NCI-H1417 treated with DMSO at 0.1 percent for 48 hours (cell line): ENCODE data around the gene ADAMTS8.

Source experiments
- DNase-seq: peaks from one replicate; lab custom pipeline; 2025; lab: John Stamatoyannopoulos, UW

ADAMTS8 gene, protein sequence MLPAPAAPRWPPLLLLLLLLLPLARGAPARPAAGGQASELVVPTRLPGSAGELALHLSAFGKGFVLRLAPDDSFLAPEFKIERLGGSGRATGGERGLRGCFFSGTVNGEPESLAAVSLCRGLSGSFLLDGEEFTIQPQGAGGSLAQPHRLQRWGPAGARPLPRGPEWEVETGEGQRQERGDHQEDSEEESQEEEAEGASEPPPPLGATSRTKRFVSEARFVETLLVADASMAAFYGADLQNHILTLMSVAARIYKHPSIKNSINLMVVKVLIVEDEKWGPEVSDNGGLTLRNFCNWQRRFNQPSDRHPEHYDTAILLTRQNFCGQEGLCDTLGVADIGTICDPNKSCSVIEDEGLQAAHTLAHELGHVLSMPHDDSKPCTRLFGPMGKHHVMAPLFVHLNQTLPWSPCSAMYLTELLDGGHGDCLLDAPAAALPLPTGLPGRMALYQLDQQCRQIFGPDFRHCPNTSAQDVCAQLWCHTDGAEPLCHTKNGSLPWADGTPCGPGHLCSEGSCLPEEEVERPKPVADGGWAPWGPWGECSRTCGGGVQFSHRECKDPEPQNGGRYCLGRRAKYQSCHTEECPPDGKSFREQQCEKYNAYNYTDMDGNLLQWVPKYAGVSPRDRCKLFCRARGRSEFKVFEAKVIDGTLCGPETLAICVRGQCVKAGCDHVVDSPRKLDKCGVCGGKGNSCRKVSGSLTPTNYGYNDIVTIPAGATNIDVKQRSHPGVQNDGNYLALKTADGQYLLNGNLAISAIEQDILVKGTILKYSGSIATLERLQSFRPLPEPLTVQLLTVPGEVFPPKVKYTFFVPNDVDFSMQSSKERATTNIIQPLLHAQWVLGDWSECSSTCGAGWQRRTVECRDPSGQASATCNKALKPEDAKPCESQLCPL

DNA sequence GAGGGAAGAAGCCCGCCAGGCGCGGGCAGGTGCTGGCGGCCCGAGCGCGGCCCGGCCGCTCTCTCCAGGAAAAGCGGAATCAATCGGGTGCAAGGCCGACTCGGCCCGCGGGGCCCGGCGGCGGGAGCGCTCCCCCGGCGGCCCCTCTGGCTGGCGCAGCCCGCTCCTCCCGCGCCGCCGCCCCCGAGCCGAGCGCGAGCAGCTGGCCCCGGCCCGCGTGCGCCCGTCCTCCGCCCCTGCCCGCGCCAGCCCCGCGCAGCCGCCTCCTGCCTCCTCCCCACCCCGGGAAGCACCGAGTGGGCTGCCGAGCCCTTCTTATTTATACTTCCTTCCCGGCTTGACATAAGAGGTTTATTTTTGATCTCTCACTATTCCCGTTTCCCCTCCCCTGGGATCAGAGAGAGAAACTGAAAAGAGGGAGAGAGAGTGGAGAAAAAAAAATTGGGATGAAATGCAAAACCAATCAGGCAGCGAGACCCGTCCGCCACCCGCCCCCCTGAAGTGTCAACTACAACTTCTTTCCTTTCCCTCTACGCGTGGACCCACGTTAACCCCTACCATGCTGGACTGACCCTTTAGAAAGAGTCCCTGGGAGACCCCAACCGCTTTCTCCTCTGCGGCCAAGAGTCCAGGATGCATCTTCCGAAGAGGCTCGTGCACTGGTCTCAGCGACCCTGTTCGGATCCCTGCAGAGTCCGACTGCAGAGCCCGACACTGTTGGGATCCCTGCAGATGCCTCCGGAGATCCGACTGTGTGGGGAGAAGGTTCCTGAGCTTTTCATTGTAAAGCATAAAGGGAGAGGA is at the start of gene ADAMTS8:
ADAMTS8 (minus strand) TSS at position 294 of the 804 bp plus-strand sequence. CDS start 323 bp downstream, outside the sequence.
- DNase-seq, result no peak

DNA sequence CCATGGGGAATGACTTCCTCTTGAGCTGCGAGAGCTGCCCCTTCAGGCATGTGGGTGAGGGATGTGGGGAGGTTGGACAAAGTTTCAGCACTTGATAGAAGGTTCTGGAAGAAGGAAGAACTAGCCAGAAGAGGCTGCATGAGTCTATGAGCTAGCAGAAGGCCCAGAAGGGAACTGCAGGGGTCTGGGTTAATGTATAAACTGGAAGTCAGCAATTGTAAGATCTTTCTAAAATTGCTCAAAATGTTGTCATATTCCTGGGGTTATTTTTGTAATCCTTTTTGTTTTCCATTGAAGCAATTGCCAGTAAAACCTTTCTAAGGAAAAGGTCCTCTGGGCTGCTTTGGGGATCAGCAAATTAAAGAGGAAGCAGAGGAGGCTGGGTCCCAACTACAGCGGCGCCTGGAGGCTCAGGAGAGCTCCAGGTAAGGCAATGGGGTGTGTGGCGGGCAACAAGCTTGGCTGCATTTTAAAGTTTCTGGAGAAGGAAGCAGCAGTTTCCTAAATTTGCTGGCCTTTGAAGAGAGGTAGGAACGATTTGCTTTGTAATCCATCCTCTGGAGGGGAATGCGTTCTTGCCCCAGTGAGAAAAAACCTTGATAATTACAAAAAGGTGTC is 49.3 kb upstream of the ADAMTS8 start:
- DNase-seq, result no peak

DNA sequence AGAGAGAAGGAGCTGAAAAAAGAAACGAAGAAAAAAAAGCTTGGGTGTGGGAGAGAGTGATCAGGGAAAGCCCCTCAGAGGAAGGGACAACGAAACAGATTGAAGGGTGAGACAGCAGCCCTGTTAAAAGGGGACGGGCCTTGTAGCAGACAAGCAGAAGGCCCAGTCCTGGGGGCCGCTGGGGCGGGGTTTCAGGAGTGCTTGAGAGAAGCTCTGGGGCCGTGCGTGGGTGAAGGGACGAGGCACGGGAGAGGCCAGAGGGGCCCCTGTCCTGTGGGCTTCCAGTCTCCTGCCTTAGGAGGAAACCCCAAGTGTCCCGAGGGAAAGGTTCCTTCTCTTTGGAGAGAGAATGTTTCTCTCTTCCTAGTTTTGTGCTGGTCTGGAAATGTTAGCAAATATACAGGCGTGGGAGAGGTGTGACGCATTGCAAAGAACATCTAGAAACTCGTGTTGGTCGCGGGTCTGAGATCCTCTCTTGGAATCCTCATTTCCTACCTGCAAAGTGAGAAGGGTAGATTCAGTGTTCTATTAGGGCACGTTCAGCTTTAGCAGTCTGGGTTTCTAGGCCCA is 48.6 kb upstream of the ADAMTS8 start:
- DNase-seq, result no peak

DNA sequence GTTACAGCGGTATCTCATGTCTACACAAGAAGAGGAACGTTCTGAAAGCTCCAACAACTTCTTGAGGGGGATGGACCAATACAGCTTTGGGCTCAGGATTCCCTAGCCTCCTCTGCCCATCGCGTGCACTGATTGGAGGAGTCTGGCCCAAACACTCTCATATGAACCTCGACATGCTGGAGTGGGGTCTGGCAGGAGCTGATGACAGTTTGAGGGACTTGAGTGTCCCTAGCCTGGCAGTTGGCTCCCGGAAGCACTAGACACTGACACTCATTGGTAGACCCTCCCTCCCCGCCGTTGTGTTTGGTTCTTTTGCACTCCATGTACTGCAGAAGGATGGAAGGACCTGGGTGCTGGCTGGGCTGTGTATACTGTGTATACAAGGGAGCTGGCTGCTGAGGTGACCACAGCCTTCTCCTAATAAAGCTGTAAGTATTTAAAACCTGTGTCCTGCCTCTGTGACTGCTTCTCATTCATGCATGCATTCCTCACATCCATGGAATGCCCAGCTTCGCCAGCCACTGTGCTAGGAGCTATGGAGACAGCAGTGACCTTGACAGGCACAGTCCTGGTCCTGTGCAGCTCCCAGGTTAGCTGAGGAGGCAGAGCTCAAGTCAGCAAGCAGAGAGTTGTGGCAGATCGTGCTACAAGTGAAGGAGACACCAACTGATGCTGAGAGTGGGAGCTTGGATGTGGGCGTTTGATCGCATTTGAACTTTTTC is 48.0 kb upstream of the ADAMTS8 start:
- no peak for DNase-seq

DNA sequence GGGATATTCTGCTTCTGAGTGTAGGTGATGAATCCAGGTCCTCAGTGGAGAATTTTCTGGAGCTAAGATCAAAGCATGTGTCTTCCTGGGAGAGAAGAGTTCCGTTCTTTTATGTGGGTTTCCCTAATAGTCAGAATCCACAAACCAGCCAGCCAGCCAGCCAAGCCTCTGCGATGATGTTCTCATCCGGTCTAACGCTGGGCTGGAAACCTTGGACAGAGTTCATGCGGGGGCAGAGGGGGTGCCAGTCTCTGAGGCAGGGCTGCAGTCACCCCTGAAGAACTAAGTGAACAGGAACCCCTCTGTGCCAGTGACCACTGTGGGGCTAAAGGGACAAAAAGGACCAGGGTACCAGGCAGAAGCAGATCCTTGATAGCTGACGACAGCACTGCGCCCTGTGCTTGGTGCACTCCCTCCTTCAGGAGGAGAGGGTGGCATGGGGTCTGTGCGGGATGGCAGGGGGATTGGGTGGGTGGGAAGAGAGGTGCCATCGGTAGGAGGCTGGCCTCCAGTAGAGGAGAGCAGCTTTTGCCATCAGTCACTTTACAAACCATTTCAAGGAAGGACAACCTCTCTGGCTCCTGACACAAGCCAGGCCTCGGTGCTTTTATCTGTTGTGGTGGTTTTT is 47.1 kb upstream of the ADAMTS8 start:
- no peak for DNase-seq

DNA sequence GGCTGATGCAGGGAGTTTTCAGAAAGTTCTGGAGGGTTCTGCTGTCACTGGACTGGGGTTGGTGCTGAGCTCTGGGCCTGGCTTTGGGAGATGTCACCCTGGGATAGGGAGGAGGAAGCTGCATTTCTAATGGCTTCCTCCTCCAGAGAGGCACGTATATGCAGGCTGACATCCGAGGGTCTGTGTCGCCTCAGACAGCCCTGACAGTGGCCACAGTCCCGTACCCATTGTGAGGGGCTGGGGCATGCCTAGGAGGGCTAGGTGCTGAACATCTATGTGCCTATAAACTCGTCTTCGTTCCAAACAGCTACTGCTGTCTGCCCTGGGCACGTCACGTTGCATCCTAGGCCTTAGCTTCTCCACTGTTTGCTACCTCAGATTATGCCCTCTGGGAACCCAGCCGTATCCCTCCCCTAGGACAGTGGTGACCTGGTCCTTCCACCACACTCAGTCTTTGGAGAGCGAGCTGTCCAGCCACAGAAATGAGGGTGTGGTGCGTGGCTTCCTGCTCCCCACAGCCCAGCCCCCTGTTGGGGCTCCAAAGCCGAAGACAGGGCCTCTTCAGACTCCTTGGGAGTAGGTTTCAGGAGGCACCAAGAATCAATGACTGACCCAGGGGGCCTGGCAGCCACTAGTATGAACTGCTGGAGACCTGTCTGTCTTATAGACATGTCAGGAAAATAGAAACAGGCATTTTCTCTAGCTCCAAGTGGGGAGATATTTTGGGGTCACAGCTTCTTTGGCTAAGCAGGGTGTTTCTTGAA is 46.4 kb upstream of the ADAMTS8 start:
- DNase-seq, result no peak

DNA sequence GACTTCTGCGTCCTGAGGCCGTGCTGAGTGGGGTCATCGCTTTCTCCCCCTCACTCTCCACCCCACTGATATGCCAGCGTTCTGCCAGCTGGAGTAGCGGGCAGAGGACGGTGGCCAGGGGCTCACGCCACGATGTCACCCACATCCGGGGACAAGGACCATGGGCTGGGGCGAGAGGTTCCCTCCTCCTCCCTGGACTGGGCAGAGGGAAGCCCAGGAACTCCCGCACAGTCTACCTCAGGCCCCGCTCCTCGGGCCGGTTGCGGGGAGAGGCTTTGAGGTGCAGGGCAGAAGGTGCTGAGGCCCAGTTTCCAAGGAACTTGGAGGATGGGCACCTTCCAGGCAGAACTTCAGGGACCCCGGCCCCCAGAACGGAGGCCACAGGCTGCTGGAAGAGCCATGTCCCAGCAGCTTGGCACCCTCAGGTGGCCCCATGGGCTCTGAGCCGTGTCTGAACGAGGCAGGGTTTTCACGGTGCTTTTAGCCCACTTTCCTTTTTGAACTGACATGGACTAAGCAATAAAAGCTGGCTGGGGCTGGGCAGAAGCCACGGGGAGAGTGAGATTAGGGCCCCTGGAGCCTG is 45.5 kb upstream of the ADAMTS8 start:
- no peak for DNase-seq

DNA sequence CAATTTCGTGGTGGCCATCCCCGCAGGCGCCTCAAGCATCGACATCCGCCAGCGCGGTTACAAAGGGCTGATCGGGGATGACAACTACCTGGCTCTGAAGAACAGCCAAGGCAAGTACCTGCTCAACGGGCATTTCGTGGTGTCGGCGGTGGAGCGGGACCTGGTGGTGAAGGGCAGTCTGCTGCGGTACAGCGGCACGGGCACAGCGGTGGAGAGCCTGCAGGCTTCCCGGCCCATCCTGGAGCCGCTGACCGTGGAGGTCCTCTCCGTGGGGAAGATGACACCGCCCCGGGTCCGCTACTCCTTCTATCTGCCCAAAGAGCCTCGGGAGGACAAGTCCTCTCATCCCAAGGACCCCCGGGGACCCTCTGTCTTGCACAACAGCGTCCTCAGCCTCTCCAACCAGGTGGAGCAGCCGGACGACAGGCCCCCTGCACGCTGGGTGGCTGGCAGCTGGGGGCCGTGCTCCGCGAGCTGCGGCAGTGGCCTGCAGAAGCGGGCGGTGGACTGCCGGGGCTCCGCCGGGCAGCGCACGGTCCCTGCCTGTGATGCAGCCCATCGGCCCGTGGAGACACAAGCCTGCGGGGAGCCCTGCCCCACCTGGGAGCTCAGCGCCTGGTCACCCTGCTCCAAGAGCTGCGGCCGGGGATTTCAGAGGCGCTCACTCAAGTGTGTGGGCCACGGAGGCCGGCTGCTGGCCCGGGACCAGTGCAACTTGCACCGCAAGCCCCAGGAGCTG is 44.8 kb upstream of the ADAMTS8 start:
- no peak for DNase-seq

DNA sequence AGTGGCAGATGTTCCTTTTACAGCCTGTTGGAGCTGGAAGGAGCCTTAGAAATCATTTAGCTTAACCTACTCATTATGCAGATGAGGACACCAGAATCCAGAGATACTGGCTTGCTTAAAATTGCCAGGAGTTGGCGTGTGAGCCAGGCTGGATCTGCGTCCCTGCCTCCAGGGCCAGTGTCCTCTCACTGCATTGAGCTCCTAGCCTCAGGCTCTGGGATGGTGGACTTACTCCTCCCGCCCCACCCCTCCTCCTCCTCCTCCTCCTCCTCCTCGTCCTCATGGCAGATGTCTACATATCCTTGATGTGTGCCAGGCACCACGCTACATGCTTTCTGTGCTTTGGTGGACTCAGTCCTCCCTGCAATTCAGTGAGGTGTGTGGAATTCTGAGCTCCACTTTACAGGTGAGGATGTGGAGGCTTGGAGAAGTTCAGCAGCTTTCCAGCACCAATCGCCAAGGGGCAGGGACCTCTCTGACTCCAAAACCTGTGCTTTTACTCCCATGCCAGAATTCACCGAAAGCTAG is 44.1 kb upstream of the ADAMTS8 start:
- DNase-seq, result no peak

DNA sequence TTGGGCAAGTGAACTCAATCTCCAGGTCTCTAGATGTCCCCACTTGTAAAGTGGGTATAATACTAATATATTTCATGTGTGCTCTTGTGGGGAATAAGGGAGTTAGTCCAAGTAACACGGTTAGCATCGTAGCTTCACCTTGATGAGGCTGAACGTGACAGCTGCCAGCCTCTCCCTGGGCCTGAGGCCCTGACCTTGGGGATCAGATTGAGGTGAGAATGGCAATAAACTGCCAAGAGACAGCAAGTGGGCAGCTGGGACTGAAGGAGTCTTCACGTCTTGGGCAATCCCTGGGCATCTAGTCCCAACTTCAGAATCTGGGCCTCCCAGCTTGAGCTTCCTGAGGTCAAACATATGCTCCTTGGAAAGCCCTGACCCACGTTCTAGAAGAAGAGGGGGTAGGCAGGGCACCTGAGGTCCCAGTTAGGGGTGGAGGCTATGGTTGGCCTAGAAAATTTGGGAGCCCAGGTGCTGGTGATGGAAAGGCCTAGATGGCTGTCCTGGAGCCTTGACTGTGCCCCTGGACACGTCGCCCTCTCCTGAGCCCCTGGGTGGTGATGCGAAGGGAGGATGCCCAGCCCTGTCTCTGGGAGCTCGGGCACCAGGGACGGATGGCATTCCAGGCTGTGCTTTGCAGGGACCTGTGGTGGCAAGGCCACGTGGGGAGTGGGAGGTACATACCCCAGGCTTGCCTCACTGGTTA is 43.5 kb upstream of the ADAMTS8 start:
- no peak for DNase-seq

DNA sequence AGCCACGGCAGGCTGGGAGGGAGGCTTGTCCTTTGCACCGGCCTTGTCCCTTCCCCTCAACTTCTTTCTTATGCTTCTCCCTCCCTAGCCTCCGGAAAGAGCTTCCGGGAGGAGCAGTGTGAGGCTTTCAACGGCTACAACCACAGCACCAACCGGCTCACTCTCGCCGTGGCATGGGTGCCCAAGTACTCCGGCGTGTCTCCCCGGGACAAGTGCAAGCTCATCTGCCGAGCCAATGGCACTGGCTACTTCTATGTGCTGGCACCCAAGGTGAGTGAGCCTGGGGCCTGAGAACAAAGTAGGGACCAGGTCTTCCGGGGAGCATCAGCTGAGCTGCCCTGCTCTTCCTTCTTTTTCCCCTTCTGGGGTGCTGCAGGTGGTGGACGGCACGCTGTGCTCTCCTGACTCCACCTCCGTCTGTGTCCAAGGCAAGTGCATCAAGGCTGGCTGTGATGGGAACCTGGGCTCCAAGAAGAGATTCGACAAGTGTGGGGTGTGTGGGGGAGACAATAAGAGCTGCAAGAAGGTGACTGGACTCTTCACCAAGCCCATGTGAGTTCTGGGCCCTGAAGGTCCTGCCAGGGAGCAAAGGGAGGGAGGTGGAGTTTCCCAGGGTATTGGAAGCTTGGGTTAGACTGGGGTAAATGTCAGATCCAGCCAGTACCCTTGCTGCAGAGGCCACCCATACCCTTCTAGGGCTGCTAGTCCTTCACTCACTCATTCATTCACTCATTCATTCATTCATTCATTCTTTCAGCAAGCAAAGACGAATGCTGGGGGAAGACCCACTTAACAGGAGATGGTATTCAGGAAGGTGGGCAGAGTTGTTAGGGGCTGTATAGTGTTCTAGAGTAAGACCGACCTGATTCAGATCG is 42.7 kb upstream of the ADAMTS8 start:
- no peak for DNase-seq

DNA sequence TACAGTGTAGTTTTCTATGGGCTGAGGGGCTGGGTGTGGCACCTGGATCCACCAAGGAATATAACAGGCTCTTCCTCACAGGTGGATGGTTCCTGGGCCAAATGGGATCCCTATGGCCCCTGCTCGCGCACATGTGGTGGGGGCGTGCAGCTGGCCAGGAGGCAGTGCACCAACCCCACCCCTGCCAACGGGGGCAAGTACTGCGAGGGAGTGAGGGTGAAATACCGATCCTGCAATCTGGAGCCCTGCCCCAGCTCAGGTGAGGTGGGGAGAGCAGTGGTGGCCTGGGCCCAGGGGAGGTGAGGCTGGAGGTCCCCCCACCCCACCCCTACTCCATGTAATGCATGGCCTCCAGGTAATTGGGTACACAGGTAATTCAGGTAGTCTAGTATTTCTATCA is 40.8 kb upstream of the ADAMTS8 start:
- no peak for DNase-seq

DNA sequence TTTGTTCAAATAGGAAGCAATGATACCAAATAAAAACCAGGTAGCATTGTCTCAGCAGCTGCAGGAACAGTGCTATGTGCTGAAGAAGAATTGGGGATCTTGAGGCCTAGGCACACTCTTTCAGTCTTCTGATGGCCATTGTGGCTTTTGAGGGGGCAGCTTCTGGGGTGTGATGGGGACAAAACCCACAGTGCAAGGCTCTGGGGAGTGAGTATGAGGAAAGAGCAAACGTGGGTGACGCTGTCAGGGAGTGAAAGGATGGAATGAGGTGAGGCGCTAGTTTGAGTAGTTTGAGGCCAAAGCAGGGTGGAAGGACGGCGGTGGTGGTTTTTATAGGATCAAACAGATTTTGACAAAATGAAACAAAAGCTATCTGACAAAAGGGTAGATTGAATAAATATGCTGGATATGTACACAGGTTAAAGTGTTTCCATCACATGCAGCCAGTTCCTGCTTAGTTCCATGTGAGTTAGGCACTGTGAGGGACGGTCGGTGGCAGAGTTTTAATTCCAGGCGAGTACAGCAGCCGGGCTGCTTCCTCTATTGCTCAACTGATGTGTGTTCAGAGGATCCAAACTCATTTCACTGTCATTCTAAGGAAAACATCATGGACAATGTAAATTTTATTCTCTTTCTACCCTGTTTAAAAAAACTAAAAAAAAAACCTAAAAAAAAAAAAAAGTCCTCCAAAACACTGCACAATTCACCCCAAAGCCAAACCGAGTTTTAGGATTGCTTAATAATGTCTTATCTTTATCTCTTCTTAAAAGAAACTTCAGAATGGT is 38.9 kb upstream of the ADAMTS8 start:
- no peak for DNase-seq

DNA sequence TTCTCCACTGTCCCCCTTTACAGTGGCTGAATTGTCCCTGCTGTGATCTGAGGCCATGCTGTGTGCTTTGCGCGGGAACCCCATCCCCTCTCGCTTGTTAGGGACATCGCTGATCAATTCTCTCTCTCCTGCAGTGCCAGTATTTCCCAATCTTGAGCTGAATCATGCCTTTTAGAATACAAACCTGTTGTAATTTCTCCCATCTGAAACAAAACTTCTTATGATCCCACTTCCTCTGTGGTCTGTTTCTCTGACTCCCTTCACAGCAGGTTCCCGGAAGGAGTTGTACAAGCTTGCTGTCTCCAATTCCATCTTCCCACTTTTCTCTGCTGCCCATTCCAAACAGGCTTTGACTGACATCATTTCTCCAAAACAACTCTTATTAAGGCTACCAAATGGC is 36.9 kb upstream of the ADAMTS8 start:
- no peak for DNase-seq

DNA sequence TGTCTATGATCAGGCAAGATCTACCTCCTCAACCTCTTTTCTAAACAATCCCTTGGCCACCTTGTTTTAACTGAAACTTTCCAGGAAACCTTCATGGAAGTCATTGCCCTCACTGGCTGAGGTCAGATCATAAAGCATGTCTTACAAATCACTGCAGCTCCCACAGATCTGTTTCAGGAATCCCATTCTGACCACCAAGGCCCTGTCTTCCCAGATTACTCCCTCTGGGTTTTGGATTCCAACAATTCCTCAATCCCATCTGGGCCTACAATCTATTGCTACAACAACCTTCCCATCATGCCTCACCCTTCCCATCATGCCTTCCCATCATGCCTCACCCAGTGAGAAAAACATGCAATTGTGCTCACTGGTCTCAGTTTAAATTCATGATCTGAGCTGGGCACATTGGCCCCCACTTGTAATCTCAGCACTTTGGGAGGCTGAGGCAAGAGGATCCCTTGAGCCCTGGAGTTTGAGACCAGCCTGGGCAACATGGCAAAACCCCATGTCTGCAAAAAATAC is 35.9 kb upstream of the ADAMTS8 start:
- DNase-seq, result no peak

DNA sequence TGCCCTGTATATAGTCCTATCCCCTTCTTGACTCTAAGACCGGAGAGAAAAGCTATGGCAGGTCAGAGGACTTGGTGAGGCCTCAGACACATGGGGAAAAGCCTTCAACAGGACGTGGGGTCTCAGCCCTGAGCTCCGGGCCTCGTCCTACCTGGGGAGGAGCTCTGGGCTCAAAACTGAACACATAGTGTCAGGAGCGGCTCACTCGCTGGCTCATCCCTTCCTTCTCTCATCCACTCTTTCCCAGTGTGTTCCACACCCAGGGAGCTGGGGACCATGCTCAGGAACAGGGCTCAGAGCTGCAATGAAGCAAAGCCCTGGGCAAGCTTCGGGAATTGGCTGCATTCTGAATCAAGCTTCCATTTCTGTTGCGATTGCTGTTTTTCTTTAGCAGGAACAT is 34.5 kb upstream of the ADAMTS8 start:
- DNase-seq, result no peak
